HCT116 (cell line): ENCODE data around the gene MIA3. TPM values are rescaled to one million over a fixed set of nuclear protein-coding genes. Genes with fewer than 3 reads are reported as not detected.

Source experiments
- ATAC-seq: fragments of 200-7000 bp; cut with Tn5 transposase; 2 replicates; pipeline ENCODE4 v1.9.1; 2020; ENCODE audit warnings: mild to moderate bottlenecking, moderate library complexity
- BruUV-seq: library from RNA; stranded (reverse); fragments of 400-500 nt; replicated peaks from 2 replicates; lab custom pipeline; 2021; lab: Mats Ljungman, UMichigan
- CTCF ChIA-PET: fragments of 300-600 bp; sonication (Branson Sonifier 250); formaldehyde crosslinking; loops from one replicate; lab custom pipeline; 2021; ENCODE audit warnings: antibody characterized with exemption; lab: Charles Lee
- POLR2A ChIA-PET: fragments of 300-600, 350-600 bp; sonication (Branson Sonifier 250); formaldehyde crosslinking; loops from one replicate; lab custom pipeline; 2021; ENCODE audit warnings: antibody characterized with exemption; lab: Charles Lee
- RAD21 ChIA-PET, 2 experiments: fragments of 300-600 bp; sonication (Branson Sonifier 250); formaldehyde crosslinking; loops; one replicate each; lab custom pipeline; 2023; ENCODE audit warnings: low total read pairs in 2 of 2; ENCODE audit not compliant: uncharacterized antibody in 2 of 2, unreplicated experiment in 2 of 2, low non-redundant PET in 1 of 2; lab: Charles Lee
- DNase-seq: peaks from one replicate; pipeline ENCODE4 v3.0.0-alpha.2; 2010; ENCODE audit warnings: low read depth, low spot score
- H2AFZ ChIP-seq: fragments of 200-600 bp; shearing (Covaris generic), sonication (generic); 2 replicates; pipeline ENCODE4 v1.6.1; 2017; ENCODE audit warnings: low read depth, mixed run types, mixed read lengths, antibody characterized with exemption, low read length; ENCODE audit not compliant: poor library complexity, severe bottlenecking
- H3K27ac ChIP-seq: 2 replicates; pipeline ENCODE4 v1.5.1; 2012; ENCODE audit warnings: low read depth, low read length
- H3K27me3 ChIP-seq: fragments of 200-600 bp; sonication (generic); 2 replicates; pipeline ENCODE4 v1.6.1; 2016; ENCODE audit warnings: mixed run types, low read length, mixed read lengths; ENCODE audit not compliant: insufficient read depth
- H3K36me3 ChIP-seq, 2 experiments: fragments of 200-500 bp in 1 of 2; fragments of 200-600 bp in 1 of 2; sonication (Bioruptor generic) in 1 of 2; sonication (generic) in 1 of 2; 2 replicates each; pipeline versions ENCODE4 v1.5.1 to v1.6.1; 2014 to 2016; ENCODE audit warnings: low read length in 2 of 2, inconsistent platforms in 1 of 2, mixed read lengths in 1 of 2, mixed run types in 1 of 2; ENCODE audit not compliant: insufficient read depth in 2 of 2, control insufficient read depth in 1 of 2
- H3K4me1 ChIP-seq, 2 experiments: fragments of 200-600 bp in 1 of 2; sonication (generic) in 1 of 2; 2 replicates each; pipeline versions ENCODE4 v1.5.1 to v1.6.1; 2012 to 2017; ENCODE audit warnings: low read length in 2 of 2, inconsistent platforms in 1 of 2, mild to moderate bottlenecking in 1 of 2, mixed read lengths in 1 of 2, mixed run types in 1 of 2, moderate library complexity in 1 of 2; ENCODE audit not compliant: insufficient read depth in 2 of 2, control insufficient read depth in 1 of 2
- H3K4me2 ChIP-seq: fragments of 200-600 bp; sonication (generic); 2 replicates; pipeline ENCODE4 v1.6.1; 2017; ENCODE audit warnings: mixed run types, low read length, mixed read lengths
- H3K4me3 ChIP-seq, 2 experiments: fragments of 200-600 bp in 1 of 2; sonication (generic) in 1 of 2; replicated peaks in 1 of 2; 2 replicates each; pipeline ENCODE4 v1.5.1; 2011 to 2016; ENCODE audit warnings: low read length in 2 of 2, control low read depth in 1 of 2, low read depth in 1 of 2, mild to moderate bottlenecking in 1 of 2, mixed read lengths in 1 of 2, mixed run types in 1 of 2
- H3K79me2 ChIP-seq: fragments of 200-600 bp; sonication (generic); 2 replicates; pipeline ENCODE4 v1.6.1; 2017; ENCODE audit warnings: mild to moderate bottlenecking, mixed run types, low read length, moderate library complexity, mixed read lengths; ENCODE audit not compliant: insufficient read depth
- H3K9ac ChIP-seq: fragments of 200-600 bp; sonication (generic); 2 replicates; pipeline ENCODE4 v1.6.1; 2016; ENCODE audit warnings: low read length, mixed read lengths
- H3K9me2 ChIP-seq: fragments of 200-600 bp; sonication (generic), shearing (Covaris generic); 2 replicates; pipeline ENCODE4 v1.6.1; 2017; ENCODE audit warnings: mixed run types, mild to moderate bottlenecking, moderate library complexity; ENCODE audit not compliant: insufficient read depth
- H3K9me3 ChIP-seq, 2 experiments: fragments of 200-500 bp in 1 of 2; fragments of 200-600 bp in 1 of 2; sonication (Bioruptor generic) in 1 of 2; sonication (generic) in 1 of 2; 2 replicates each; pipeline ENCODE4 v1.6.1; 2014 to 2017; ENCODE audit warnings: low read length in 2 of 2, mixed read lengths in 2 of 2, inconsistent platforms in 1 of 2, low read depth in 1 of 2, mild to moderate bottlenecking in 1 of 2, mixed run types in 1 of 2, moderate library complexity in 1 of 2; ENCODE audit not compliant: control insufficient read depth in 1 of 2, insufficient read depth in 1 of 2
- H4K20me1 ChIP-seq: fragments of 200-600 bp; sonication (generic), shearing (Covaris generic); 2 replicates; pipeline ENCODE4 v1.6.1; 2017; ENCODE audit warnings: mixed run types, mild to moderate bottlenecking, moderate library complexity; ENCODE audit not compliant: insufficient read depth
- ATF3 ChIP-seq: IDR thresholded peaks from 2 replicates; pipeline ENCODE4 v1.6.1; 2012
- EGR1 ChIP-seq: IDR thresholded peaks from 2 replicates; pipeline ENCODE4 v1.6.1; 2012; ENCODE audit warnings: low read depth
- ELF1 ChIP-seq: IDR thresholded peaks from 2 replicates; pipeline ENCODE4 v1.6.1; 2012; ENCODE audit warnings: low read depth, borderline replicate concordance
- FOSL1 ChIP-seq: IDR thresholded peaks from 2 replicates; pipeline ENCODE4 v1.6.1; 2012; ENCODE audit warnings: low read depth
- POLR2A ChIP-seq: IDR thresholded peaks from 2 replicates; pipeline ENCODE4 v1.7.0; 2011; ENCODE audit warnings: borderline replicate concordance; ENCODE audit not compliant: insufficient read depth, insufficient read length; ENCODE audit errors: extremely low read depth
- POLR2AphosphoS5 ChIP-seq: IDR thresholded peaks from 2 replicates; pipeline ENCODE4 v1.6.1; 2011; ENCODE audit warnings: mild to moderate bottlenecking, low read depth, low read length, moderate library complexity
- RAD21 ChIP-seq: IDR thresholded peaks from 2 replicates; pipeline ENCODE4 v1.6.1; 2012; ENCODE audit warnings: low read depth, mild to moderate bottlenecking
- REST ChIP-seq: IDR thresholded peaks from 2 replicates; pipeline ENCODE4 v1.6.1; 2012; ENCODE audit warnings: low read depth
- SP1 ChIP-seq: IDR thresholded peaks from 2 replicates; pipeline ENCODE4 v1.6.1; 2012; ENCODE audit warnings: low read depth
- SRF ChIP-seq: IDR thresholded peaks from 2 replicates; pipeline ENCODE4 v1.6.1; 2012; ENCODE audit warnings: low read depth
- ZBTB33 ChIP-seq: IDR thresholded peaks from 2 replicates; pipeline ENCODE4 v1.6.1; 2011; ENCODE audit warnings: mild to moderate bottlenecking, low read length, moderate library complexity; ENCODE audit not compliant: insufficient replicate concordance; ENCODE audit errors: extremely low read depth
- ZFX ChIP-seq: fragments of 450-650 bp; IDR thresholded peaks from 2 replicates; pipeline ENCODE4 v1.6.1; 2017
- intact Hi-C: fragments of 100-400 bp; cut with micrococcal nuclease; formaldehyde crosslinking; loops from 2 replicates; pipeline ENCODE4 v1.10.0; 2022
- total RNA-seq: library from RNA; stranded (reverse); gene quantifications from one replicate; pipeline ENCODE4 v1.2.1, GENCODE V29; 2021; ENCODE audit not compliant: unreplicated experiment

The MIA3 gene
- total RNA-seq, 1 experiment from 2014 or later: 62.7 TPM

- Histone ChIP-seq H3K36me3 (peaks cover 0 to 4% of the 10 kb centered on the region in 2 experiments; a peak in 1 of 4 replicates), H3K4me1 (no peaks in the 10 kb centered on the region), H3K27ac (no peak overlapping the region), H4K20me1 (no peaks in the 10 kb centered on the region), H3K4me2 (no peak overlapping the region), H2AFZ (no peak overlapping the region), H3K79me2 (no peaks in the 10 kb centered on the region), H3K4me3 (no peak overlapping the region), H3K9me2 (no peaks in the 10 kb centered on the region), H3K9ac (no peak overlapping the region), H3K9me3 (no peaks in the 10 kb centered on the region), H3K27me3 (no peaks in the 10 kb centered on the region)
- ATAC-seq (no peak), DNase-seq (no peak)
- intact Hi-C loops: no loop called here
- TF ChIP-seq ELF1: no peak
- TF ChIP-seq POLR2AphosphoS5: no peak
- TF ChIP-seq REST: no peak
- TF ChIP-seq POLR2A: no peak
- TF ChIP-seq ZFX: no peak
- TF ChIP-seq EGR1: no peak
- TF ChIP-seq SP1: no peak
- no peak for TF ChIP-seq RAD21
- no peak for TF ChIP-seq ATF3
- no peak for TF ChIP-seq ZBTB33
- TF ChIP-seq SRF: no peak
- TF ChIP-seq FOSL1: no peak
- ChIA-PET CTCF (no interaction called here), POLR2A (no interaction called here), RAD21 (no interaction called here)
- no TSS peak for BruUV-seq
Measured at GRCh38 chr1:222680080-222680479, 62.2 kb downstream of the MIA3 start.
